Ascending aorta (tissue), 2 donors: ENCODE results near the gene ACCS. TPM values are rescaled to one million over a fixed set of nuclear protein-coding genes. Genes with fewer than 3 reads are reported as not detected.

Experiments used
- DNase-seq, 2 donors: peaks; one replicate each; pipeline ENCODE4 v3.0.0-alpha.2; 2019; ENCODE audit warnings: low spot score in 2 of 2
- H3K27ac ChIP-seq, 2 donors: fragments of 200-600 bp; sonication (generic); one replicate each; pipeline ENCODE4 v1.5.1; 2016 to 2017; ENCODE audit warnings: mild to moderate bottlenecking in 1 of 2
- H3K27me3 ChIP-seq: fragments of 200-600 bp; sonication (generic); one replicate; pipeline ENCODE4 v1.5.1; 2017
- H3K36me3 ChIP-seq, 2 donors: fragments of 200-600 bp; sonication (generic); one replicate each; pipeline ENCODE4 v1.5.1; 2016
- H3K4me1 ChIP-seq, 2 donors: fragments of 200-600 bp; sonication (generic); one replicate each; pipeline ENCODE4 v1.5.1; 2016 to 2017; ENCODE audit warnings: mild to moderate bottlenecking in 1 of 2
- H3K4me3 ChIP-seq, 2 donors: fragments of 200-600 bp; sonication (generic); one replicate each; pipeline ENCODE4 v1.5.1; 2016 to 2017; ENCODE audit warnings: mild to moderate bottlenecking in 1 of 2
- H3K9me3 ChIP-seq, 2 donors: fragments of 200-600 bp; sonication (generic); one replicate each; pipeline ENCODE4 v1.5.1; 2016
- intact Hi-C: fragments of 100-400 bp; cut with DNase I; formaldehyde crosslinking; loops from one replicate; pipeline ENCODE4 v1.15.1; 2023
- total RNA-seq: library from RNA; depleted of rRNA; stranded (reverse); fragments of >200 nt; gene quantifications from one replicate; pipeline ENCODE4 v1.1.0, GENCODE V29; 2016
- TF ChIP-seq, protein P1 (sequence below), 3 experiments: fragments of 200-600 bp in 2 of 3; fragments of 450-650 bp in 1 of 3; sonication (generic) in 2 of 3; IDR thresholded peaks; one replicate each; pipeline ENCODE4 v1.5.1; 2016 to 2019; ENCODE audit warnings: antibody characterized with exemption in 3 of 3, mild to moderate bottlenecking in 1 of 3, moderate library complexity in 1 of 3

ACCS gene
- total RNA-seq, 1 donor from 2014 or later, result 8.5 TPM

DNA sequence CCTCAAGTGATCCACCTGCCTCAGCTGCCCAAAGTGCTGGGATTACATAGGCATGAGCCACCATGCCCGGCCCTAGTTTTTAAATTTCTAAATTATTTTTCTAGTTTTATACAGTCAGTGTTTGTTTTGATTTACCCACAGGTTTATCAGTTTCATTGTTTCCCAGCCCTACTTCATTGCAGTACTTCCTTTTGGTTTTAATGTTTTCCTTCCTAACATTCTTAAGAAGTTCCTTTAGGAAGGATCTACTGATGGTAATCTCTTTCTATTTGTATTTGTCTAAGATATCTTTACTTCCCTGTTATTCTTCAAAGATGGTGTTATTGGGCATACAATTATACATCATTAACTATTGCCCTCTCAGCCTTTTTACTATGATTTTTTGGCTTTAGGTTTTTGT is 24.5 kb downstream of the ACCS start:
- no peaks in the 10 kb centered on the region for H3K27me3 ChIP-seq
- H3K4me1 ChIP-seq, result peaks cover 0 to 5% of the 10 kb centered on the region in 2 donors
- no peak overlapping the region for H3K4me3 ChIP-seq
- intact Hi-C loops, result loop anchor here (10.0 kb wide), 1 partner anchor 524 kb away; no protein-coding TSS in a partner anchor
- H3K9me3 ChIP-seq, result no peaks in the 10 kb centered on the region
- DNase-seq, result no peak
- TF ChIP-seq, protein P1, sequence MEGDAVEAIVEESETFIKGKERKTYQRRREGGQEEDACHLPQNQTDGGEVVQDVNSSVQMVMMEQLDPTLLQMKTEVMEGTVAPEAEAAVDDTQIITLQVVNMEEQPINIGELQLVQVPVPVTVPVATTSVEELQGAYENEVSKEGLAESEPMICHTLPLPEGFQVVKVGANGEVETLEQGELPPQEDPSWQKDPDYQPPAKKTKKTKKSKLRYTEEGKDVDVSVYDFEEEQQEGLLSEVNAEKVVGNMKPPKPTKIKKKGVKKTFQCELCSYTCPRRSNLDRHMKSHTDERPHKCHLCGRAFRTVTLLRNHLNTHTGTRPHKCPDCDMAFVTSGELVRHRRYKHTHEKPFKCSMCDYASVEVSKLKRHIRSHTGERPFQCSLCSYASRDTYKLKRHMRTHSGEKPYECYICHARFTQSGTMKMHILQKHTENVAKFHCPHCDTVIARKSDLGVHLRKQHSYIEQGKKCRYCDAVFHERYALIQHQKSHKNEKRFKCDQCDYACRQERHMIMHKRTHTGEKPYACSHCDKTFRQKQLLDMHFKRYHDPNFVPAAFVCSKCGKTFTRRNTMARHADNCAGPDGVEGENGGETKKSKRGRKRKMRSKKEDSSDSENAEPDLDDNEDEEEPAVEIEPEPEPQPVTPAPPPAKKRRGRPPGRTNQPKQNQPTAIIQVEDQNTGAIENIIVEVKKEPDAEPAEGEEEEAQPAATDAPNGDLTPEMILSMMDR (IDR thresholded peaks at IDR 0.05), result no peak
- H3K36me3 ChIP-seq, result peaks cover 5 to 6% of the 10 kb centered on the region in 2 donors
- H3K27ac ChIP-seq, result no peak overlapping the region

DNA sequence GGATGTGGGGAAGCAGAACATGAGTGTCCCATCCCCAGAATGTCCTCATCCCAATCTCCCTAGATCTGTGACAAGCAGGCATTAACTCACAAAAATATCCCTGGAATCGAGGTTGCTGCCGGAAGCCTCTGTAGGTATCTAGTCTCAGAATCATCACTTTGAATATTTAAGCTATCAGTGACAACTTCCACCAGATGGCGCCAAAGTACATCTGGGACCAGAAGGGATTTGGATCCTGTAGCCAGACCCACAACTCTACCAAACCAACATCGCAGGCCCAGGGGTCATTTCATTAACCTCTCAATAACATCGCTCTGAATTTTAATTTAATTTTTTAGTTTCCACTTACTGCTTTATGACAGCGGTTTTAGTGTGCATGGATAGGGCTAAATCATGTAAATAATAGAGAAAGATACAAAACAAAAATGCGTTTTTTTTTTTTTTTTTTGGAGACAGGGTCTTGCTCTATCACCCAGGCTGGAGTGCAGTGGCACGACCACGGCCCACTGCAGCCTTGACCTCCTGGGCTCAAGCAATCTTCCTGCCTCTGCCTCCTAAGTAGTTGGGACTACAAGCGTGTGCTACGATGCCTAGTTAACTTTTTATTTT is 28.3 kb downstream of the ACCS start:
- no peaks in the 10 kb centered on the region for H3K27me3 ChIP-seq
- H3K4me1 ChIP-seq, result peaks cover 0 to 9% of the 10 kb centered on the region in 2 donors
- no peak overlapping the region for H3K4me3 ChIP-seq
- intact Hi-C loops, result loop anchor here (1.0 to 10.0 kb wide), 2 partner anchors 444 to 520 kb away; no protein-coding TSS in a partner anchor
- H3K36me3 ChIP-seq, result no peaks in the 10 kb centered on the region
- DNase-seq, result peak in 1 of 2 donors; percentile 92
- no peak overlapping the region for H3K27ac ChIP-seq
- TF ChIP-seq, protein P1 (IDR thresholded peaks at IDR 0.05), result peak; percentile 57 to 83 (median 68)
- H3K9me3 ChIP-seq, result no peaks in the 10 kb centered on the region

- H3K4me3 ChIP-seq, result peak within 1 kb of the TSS; percentile 78 to 94
- TF ChIP-seq, protein P1 (IDR thresholded peaks at IDR 0.05), result peak; percentile 74 to 88 (median 87)
- H3K9me3 ChIP-seq, result no peaks in the 10 kb centered on the region
- H3K27ac ChIP-seq, result peak within 1 kb of the TSS; percentile 69 to 71
- H3K27me3 ChIP-seq, result no peaks in the 10 kb centered on the region
- H3K36me3 ChIP-seq, result no peaks in the 10 kb centered on the region
- H3K4me1 ChIP-seq, result peaks cover 0 to 9% of the 10 kb centered on the region in 2 donors
- intact Hi-C loops, result loop anchor here (10.0 kb wide), 1 partner anchor 519 kb away; no protein-coding TSS in a partner anchor
- peak; percentile 18 to 91 for DNase-seq
Observed at GRCh38 chr11:44095506-44096359, 29.7 kb downstream of the ACCS start, which contains the start of gene EXT2. Gene EXT2, plus strand, starts transcription at chr11:44095678. Its CDS starts 12,035 bp downstream, at chr11:44107713.

DNA sequence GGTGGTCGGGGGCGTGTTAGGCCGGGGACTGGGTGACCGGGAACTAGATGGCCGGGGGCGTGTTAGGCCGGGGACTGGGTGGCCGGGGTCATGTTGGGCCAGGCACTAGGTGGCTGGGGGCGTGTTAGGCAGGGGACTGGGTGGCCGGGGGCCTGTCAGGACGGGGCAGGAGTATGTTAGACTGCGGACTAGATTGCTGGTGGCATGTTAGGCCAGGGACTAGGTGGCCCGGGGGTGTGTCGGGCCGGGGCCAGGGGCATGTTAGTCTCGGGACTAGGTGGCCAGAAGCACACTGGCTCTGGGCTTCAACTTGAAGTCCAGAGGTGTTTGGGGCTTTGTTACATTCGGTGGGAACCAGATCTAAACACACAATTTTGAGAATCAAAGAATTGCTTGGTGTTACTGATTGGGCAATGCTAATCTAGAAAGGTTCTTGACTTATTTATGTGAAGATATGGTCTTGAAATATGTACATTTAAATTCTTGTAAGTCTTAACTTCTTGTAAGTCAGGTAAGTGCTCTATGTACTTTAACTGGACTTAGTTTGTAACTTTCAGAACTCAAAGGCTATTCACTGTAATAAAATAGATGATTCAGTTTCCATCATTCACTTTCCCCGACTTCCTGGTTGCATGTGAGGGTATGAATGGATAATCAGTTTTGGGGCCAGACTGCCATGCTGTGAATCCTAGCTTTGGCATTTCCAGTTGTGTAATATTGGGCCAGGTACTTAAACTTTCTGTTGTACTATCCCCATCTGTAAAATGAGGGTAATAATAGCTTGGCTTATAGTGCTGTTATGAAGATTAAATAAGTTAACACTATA is 30.5 kb downstream of the ACCS start:
- H3K36me3 ChIP-seq, result no peaks in the 10 kb centered on the region
- DNase-seq, result no peak
- TF ChIP-seq, protein P1 (IDR thresholded peaks at IDR 0.05), result no peak
- intact Hi-C loops, result loop anchor here (10.0 kb wide), 1 partner anchor 518 kb away; no protein-coding TSS in a partner anchor
- no peak overlapping the region for H3K27ac ChIP-seq
- H3K27me3 ChIP-seq, result no peaks in the 10 kb centered on the region
- H3K4me1 ChIP-seq, result peaks cover 0 to 9% of the 10 kb centered on the region in 2 donors
- H3K9me3 ChIP-seq, result no peaks in the 10 kb centered on the region
- H3K4me3 ChIP-seq, result peak overlapping the region; percentile 78 to 94

DNA sequence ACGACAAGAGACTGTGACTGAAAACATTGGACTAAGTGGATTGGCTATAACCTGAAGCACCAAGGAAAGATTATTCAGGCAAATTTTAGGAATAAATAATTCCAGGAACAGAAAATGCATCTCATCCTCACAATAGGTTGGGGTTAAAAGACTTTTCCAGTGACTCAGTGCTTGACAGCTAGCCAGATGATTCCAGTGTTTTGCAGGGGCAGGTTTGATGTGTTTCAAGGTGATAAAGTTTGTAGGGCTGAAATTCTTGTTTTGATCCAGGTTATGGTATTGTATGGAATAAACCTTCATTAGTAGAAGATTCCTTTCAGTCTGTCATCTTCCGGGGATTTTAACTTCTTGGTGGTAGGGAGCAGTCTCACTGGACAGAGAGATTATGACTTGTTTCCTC is 31.8 kb downstream of the ACCS start:
- TF ChIP-seq, protein P1 (IDR thresholded peaks at IDR 0.05), result no peak
- peaks cover 0 to 9% of the 10 kb centered on the region in 2 donors for H3K4me1 ChIP-seq
- H3K36me3 ChIP-seq, result no peaks in the 10 kb centered on the region
- intact Hi-C loops, result loop anchor here (10.0 kb wide), 1 partner anchor 517 kb away; no protein-coding TSS in a partner anchor
- no peak overlapping the region for H3K4me3 ChIP-seq
- DNase-seq, result no peak
- no peak overlapping the region for H3K27ac ChIP-seq
- no peaks in the 10 kb centered on the region for H3K27me3 ChIP-seq
- H3K9me3 ChIP-seq, result no peaks in the 10 kb centered on the region
